Non-pigmented ciliary epithelial cell (primary cell): ENCODE data around the gene NPSR1.
"Not testable (repeated sequence)": the region's sequence is repeated elsewhere in the genome, so short reads cannot be mapped to it uniquely, and the experiment has no call there.

Experiments used
- DNase-seq: peaks from one replicate; pipeline ENCODE4 v3.0.0-alpha.2; 2010; ENCODE audit warnings: low read depth

NPSR1 gene

DNA sequence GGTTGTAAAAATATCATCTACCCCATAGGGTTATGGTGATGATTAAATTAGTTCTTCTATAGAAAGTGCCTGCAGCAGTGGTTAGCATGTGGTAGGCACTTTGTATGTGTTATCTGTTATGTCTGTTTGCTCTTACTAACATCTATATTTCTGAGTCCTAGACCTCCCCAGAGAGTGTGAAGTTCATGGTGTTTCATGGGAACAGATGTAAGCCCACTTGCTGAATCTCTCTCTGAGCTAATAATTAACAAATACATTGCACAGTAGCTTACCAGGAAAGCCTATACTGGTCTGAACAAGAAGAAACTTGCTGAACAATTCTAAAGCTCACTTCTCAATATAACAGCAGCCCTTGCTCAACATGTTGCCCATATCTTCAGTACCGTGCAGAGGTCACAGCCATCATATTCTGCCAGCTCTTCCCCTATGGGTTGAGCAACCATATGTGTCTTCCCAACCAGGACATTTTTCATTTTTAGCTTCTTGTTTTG is 100.1 kb downstream of the NPSR1 start:
- DNase-seq = no peak

DNA sequence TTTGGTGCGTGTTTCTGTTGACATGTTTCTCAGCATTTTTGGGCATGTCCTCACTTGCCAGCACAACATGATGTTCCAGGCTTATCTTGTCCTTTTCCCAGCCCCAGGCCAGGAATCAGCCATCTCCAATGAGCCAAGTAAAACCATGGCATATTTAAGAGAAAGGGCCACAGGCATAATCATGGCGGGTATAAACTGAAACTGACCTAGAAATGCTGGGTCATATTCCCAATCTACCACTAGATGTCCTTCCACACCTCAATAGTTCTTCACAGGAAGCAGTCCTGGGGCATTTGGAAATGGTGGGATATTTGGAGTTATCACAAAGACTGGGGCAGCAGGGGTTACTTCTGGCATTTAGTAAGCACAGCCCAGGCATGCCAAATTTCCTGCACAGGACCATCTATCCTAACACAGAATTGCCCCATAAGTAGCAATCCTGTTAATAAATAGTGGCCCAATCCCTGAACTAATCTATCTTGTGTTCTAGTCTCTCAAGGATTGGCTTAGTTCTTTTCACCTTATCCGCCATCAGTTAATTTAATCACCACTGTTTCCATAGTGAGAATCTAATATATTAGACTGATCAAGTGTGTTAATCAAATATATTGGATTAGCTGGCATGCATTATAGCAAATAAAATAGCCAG is 101.6 kb downstream of the NPSR1 start:
- no peak for DNase-seq

DNA sequence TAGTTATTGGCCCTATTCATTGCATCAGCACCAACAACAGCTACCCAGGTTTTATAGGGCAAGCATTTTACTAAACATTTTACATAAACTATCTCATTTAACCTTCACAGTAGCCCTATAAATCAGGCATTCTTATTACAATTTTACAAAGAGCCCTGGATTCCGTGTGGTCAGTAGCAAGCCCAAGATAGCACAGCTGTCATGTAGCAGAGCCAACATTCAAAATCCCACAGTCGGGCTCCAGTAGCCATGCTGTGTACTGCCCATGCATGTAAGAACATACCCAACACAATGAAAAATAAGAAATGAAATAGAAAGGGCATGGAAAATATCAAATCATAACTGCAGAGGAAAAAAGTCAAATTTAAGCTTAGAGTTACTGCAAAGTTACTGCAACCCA is 102.3 kb downstream of the NPSR1 start:
- no peak for DNase-seq

- DNase-seq = no peak
Observed at GRCh38 chr7:34761206-34761605, 103.2 kb downstream of the NPSR1 start.

- DNase-seq = no peak
Observed at GRCh38 chr7:34761627-34762026, 103.6 kb downstream of the NPSR1 start.

- no peak for DNase-seq
Observed at GRCh38 chr7:34762764-34763163, 104.7 kb downstream of the NPSR1 start.

GRCh38 chr7:34772296-34772938 is 114.4 kb downstream of the NPSR1 start:
- DNase-seq = no peak

GRCh38 chr7:34776748-34777358 is 118.8 kb downstream of the NPSR1 start:
- DNase-seq = no peak

DNA sequence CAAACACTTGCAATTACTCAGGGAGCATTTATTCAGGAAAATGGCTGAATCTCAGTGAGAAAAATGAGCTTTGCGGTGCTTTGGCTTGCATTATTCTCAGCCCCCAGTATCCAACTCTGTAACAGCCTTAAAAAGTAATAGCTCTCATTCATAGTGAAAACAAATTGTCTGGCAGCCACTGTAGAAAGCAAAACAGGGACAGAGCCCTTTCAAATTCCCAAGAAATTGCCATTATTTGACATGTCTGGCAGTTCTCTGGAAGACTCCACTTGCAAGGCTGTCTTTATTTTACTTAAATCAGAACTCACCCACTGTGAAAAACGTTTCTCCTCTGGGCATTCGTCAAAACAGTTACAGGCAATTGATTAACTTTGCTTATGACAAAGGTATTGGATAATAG is 122.5 kb downstream of the NPSR1 start:
- no peak for DNase-seq

GRCh38 chr7:34787586-34787985 is 129.6 kb downstream of the NPSR1 start:
- no peak for DNase-seq

DNA sequence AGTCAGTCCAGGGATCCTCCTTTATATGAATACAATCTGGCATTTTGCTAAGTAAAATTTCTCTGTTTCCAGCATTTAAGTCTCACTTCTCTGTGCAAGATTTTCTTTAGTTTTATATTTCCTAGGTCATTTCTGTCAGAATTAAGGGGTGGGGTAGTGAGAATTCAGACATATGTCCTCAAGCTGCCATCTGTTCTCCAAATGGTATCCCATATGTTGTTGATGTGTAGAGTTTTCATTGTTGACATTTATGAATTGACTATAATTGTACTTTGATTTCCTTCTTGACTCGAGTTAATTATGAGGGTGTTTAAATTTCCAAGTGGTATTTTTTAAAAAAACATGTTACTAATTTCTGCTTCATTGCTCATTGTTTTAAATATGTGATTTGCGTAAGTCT is 148.8 kb downstream of the NPSR1 start:
- DNase-seq = no peak

DNA sequence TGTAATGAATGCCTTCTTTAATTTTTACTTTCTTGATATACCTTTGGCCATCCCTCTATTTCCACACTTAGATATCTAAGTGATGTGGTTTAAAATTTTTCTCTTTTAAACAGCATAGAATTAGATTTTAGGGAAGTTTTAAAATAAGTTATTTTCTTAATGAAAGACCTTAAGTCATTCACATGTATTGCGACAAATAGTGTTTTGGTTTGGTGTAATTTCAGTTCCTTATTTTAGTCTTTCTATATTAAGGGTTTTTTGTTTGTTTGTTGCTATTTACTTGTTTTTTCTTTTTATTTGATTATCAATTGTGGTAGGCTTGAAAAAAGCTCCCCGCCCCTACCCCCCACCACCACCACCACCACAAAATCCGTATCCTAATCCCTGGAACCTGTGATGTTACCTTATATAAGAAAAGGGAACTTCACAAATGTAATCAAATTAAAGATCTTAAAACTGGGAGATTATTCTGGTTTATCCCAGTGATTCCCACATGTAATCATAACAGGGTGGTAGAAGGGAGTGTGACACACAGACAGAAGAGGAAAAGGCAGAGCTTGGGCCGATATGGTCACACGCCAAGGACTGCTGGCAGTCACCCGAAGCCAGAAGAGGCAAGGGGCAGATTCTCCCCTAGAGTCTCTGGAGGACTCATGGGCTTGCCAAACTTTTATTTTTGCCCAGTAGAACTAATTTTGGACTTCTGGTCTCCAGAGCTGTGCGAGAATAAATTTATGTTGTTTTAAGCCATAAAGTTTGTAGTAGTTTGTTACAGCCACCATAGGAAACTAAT is 149.7 kb downstream of the NPSR1 start:
- no peak for DNase-seq

GRCh38 chr7:34814203-34814842 is 156.3 kb downstream of the NPSR1 start:
- not testable (repeated sequence) for DNase-seq

DNA sequence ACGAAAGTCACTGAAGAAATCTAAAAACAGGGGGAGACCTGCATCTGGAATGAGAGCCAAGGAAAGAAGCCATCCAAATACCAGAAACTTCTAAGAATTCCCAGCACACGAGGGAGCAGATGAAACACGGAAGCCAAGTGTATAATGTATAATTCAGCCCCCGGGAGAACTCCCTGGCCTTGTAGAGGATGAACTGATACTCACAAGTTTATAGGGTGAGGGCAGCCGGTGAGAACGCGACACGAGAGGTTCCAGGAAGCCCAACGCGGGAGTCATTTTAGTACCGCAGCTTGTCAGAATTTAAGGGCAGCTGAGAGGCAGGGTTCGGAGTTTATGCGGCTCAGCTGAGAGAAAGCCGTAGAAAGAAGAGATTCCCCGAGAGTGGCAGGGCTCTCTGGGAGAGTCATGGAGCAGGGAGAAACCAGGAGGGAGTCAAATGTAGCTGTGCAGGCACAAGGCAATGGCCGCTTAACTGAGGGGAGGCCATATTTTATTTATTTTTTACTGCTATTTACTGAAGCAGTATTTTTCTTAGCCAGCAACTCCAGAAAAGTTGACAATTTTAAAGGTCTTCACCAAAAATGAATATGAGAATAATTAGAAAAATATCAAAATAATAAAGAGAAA is 164.0 kb downstream of the NPSR1 start:
- no peak for DNase-seq

DNA sequence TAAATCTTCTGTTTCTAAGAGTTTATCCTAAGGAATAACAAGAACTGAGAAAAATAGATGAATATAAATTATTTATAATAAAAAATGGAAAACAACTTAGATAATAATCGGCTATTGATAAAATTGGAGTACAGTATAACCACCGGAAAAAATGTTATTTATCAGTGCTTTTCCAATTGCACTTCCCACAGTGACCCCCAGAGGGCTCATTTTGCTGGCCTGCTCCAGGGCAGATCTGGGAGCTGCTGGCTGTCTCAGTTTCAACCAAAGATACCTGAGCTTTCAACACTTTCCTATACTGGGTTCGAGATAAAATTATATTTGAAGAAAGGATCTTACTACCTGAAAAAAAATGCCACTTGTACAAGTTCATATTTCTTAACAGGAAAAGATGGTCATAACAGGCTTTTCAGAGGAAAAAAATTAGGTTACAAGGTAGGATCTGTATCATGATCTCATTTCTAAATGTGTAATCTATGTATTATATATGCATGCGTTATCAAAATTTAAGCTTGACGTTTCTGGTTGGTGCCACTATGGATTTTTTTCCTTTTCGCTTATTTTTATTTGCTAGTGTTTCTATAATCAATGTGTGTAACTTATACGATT is 165.7 kb downstream of the NPSR1 start:
- no peak for DNase-seq

- no peak for DNase-seq
Observed at GRCh38 chr7:34825221-34825620, 167.2 kb downstream of the NPSR1 start.

DNA sequence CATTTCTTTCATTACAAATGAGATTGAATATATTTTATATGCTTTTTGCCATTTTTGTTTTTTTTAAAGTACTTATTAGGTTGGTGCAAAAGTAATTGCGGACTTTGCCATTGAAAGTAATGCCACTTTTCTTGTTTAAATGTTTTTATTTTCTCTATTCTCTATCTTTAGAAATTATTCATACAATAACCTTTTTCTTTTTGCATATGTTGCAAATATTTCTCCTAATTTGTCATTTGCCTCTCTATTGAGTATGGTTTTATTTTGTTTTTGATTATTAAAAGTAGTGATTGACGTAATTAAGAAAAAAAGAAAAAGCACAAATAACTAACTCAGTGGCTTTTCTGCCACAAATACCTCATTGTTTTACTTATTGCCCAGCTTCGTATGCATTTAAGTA is 172.4 kb downstream of the NPSR1 start:
- DNase-seq = no peak

DNA sequence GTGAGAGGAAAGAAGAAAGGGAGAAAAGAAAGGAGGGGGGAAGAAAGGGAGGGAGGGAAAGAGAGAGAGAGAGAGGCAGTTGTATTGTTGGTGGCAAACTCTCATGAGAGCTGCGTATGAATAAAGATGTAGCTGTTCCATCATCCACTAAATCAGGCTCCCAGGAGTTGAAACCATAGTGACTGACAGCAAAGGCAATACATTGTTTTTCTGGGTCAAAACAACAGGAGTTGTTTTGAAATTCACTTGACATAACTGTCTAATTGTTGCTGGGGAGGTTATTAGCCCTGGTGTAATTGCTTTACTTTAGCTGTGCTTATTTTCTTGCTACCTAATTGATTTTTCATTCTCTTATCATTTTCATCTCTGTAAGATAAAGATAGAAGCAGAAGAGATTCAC is 173.4 kb downstream of the NPSR1 start:
- no peak for DNase-seq

GRCh38 chr7:34832020-34832419 is 174.0 kb downstream of the NPSR1 start:
- no peak for DNase-seq

GRCh38 chr7:34835901-34836600 is 178.0 kb downstream of the NPSR1 start:
- DNase-seq = no peak

DNA sequence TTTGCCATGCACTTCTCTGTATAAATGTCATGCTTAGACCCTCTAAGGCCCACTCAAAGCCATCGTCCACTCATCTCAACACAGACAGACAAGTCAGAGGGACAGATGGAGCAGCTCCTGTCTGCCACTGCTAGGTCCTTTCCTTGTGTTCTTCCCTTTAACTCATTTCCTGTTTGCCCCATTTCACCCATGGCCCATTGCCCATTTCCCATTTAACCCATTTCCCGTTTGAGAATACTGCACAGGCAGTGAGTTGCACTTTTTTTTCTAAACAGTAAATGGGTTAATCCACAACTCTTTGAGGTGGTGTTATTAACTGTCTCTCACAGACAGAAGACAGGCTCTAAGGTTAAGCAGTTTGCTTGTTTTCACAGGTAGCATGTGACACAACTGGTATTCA is 179.3 kb downstream of the NPSR1 start:
- no peak for DNase-seq
